ENCODE measurements around the gene AMIGO3.

The AMIGO3 gene

GRCh38 chr3:49712631-49713317 lies 6.7 kb downstream of the AMIGO3 start:
- Histone ChIP-seq H3K9me3 (ENCODE audit: low read length) (no peaks in the 10 kb centered on the region), H3K36me3 (ENCODE audit: insufficient read depth, low read length) (peaks cover 8% of the 10 kb centered on the region), H3K27me3 (ENCODE audit: insufficient read depth, low read length) (no peaks in the 10 kb centered on the region), H3K4me1 (ENCODE audit: insufficient read depth, low read length) (no peaks in the 10 kb centered on the region), H3K4me3 (ENCODE audit: low read length) (no peak overlapping the region), H2AFZ (ENCODE audit: low read depth, low read length) (no peak overlapping the region)

GRCh38 chr3:49712166-49712565 lies 7.3 kb downstream of the AMIGO3 start:
- Histone ChIP-seq H3K4me1 (ENCODE audit: insufficient read depth, low read length) (no peaks in the 10 kb centered on the region), H3K27me3 (ENCODE audit: insufficient read depth, low read length) (no peaks in the 10 kb centered on the region), H2AFZ (ENCODE audit: low read depth, low read length) (no peak overlapping the region), H3K4me3 (ENCODE audit: low read length) (no peak overlapping the region), H3K9me3 (ENCODE audit: low read length) (no peaks in the 10 kb centered on the region), H3K36me3 (ENCODE audit: insufficient read depth, low read length) (peaks cover 5% of the 10 kb centered on the region)

- Histone ChIP-seq H3K9me3 (ENCODE audit: low read length) (no peaks in the 10 kb centered on the region), H3K4me1 (ENCODE audit: insufficient read depth, low read length) (no peaks in the 10 kb centered on the region), H3K27me3 (ENCODE audit: insufficient read depth, low read length) (no peaks in the 10 kb centered on the region), H2AFZ (ENCODE audit: low read depth, low read length) (no peak overlapping the region), H3K36me3 (ENCODE audit: insufficient read depth, low read length) (peaks cover 8% of the 10 kb centered on the region), H3K4me3 (ENCODE audit: low read length) (no peak overlapping the region)
Observed at GRCh38 chr3:49711489-49711888, 8.0 kb downstream of the AMIGO3 start.

DNA sequence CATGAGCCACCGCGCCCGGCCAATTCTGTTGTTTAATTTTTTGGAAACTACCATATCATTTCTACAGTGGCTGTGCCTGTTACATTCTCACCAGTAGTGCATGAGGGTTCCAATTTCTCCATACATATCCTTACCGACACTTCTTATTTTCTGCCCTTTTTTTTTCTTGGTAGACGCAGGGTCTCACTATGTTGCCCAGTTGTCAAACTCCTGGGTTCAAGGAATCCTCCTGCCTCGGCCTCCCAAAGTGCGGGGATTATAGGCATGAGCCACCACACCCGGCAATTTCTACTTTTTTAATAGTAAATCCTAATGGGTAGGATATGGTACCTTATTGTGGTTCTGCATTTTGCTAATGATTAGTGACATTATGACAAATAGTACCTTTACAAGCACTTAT lies 9.6 kb downstream of the AMIGO3 start:
- no peaks in the 10 kb centered on the region for H3K4me1 ChIP-seq (ENCODE audit: insufficient read depth, low read length)
- H3K9me3 ChIP-seq (ENCODE audit: low read length), result no peaks in the 10 kb centered on the region
- H3K4me3 ChIP-seq (ENCODE audit: low read length), result no peak overlapping the region

DNA sequence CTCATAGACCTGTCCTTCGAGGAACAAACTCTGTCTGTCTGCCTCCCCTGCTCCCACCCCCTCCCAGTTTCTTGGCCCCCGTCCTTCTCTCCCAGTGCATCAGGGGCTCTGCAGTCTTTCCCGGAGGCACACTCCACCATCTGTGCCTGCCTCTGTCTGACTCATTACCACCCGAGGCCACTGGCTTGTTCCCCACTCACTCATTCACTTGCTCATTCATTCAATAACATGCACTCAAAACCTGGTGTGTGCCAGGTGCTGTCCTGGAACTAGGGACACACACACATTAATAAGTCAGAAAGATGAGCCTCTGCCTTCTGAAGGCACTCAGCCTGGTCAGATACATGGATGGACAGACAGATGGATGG lies 12.4 kb downstream of the AMIGO3 start:
- Histone ChIP-seq H3K4me3 (ENCODE audit: low read length) (no peak overlapping the region), H3K9me3 (ENCODE audit: low read length) (no peaks in the 10 kb centered on the region), H3K4me1 (ENCODE audit: insufficient read depth, low read length) (no peaks in the 10 kb centered on the region), H2AFZ (ENCODE audit: low read depth, low read length) (no peak overlapping the region), H3K36me3 (ENCODE audit: insufficient read depth, low read length) (peaks cover 31% of the 10 kb centered on the region), H3K27me3 (ENCODE audit: insufficient read depth, low read length) (no peaks in the 10 kb centered on the region)

More for the DNA sequence above, 9.6 kb downstream of the AMIGO3 start:
- no peak overlapping the region for H2AFZ ChIP-seq (ENCODE audit: low read depth, low read length)
- H3K36me3 ChIP-seq (ENCODE audit: insufficient read depth, low read length), result peaks cover 13% of the 10 kb centered on the region
- H3K27me3 ChIP-seq (ENCODE audit: insufficient read depth, low read length), result no peaks in the 10 kb centered on the region

DNA sequence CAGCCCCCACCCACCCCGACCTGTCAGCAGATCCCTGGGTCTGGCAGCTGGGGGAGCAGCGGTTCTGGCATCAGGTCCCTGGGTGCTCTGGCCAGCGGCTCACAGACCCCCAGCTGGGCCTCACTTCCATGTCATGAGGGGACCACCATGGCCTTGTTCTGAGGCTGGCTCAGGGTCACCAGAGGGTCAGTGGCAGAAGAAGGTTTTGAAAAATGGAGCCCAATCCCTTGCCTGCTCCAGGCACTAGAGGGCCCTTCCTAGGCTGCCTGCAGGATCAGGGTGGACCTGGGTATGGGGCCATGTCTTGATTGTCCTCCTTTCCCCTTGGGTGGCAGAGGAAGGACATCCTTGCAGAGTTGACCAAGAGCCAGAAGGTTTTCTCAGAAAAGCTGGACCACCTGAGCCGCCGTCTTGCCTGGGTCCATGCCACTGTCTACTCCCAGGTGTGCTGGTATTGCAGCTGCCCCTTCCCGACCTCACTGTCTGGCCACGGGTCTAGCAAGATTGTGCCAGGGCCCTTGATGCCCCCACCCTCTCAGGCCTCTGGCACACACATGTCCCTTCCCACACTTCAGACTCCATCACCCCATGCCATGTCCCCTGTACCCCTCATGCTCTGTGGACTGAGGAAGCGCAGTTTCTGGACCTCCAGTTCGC lies 12.9 kb downstream of the AMIGO3 start:
- Histone ChIP-seq H3K9me3 (ENCODE audit: low read length) (no peaks in the 10 kb centered on the region), H3K27me3 (ENCODE audit: insufficient read depth, low read length) (no peaks in the 10 kb centered on the region), H3K36me3 (ENCODE audit: insufficient read depth, low read length) (peaks cover 36% of the 10 kb centered on the region), H3K4me3 (ENCODE audit: low read length) (no peak overlapping the region), H2AFZ (ENCODE audit: low read depth, low read length) (no peak overlapping the region), H3K4me1 (ENCODE audit: insufficient read depth, low read length) (no peaks in the 10 kb centered on the region)

GRCh38 chr3:49705390-49705960 lies 14.0 kb downstream of the AMIGO3 start:
- Histone ChIP-seq H3K36me3 (ENCODE audit: insufficient read depth, low read length) (peaks cover 36% of the 10 kb centered on the region), H3K4me1 (ENCODE audit: insufficient read depth, low read length) (no peaks in the 10 kb centered on the region), H3K27me3 (ENCODE audit: insufficient read depth, low read length) (no peaks in the 10 kb centered on the region), H2AFZ (ENCODE audit: low read depth, low read length) (no peak overlapping the region), H3K9me3 (ENCODE audit: low read length) (no peaks in the 10 kb centered on the region), H3K4me3 (ENCODE audit: low read length) (no peak overlapping the region)

DNA sequence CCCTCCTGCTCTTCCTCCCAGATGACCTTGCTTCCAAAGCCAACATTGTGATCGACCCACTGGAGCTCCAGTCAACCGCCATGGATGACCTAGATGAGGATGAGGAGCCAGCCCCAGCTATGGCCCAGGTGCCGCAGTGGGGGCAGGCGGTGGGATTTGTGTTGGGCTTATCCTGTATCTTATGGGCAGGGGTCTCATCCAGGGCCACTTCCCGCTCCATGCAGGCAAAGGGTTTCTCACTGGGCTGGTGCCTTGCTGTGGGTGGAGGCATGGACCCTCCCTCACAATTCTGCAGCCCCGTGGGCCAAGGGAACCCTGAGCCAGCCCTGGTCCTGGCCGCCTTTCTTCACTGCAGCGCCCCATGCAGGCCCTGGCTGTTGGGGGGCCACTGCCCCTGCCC lies 14.9 kb downstream of the AMIGO3 start:
- Histone ChIP-seq H3K4me3 (ENCODE audit: low read length) (no peak overlapping the region), H3K27me3 (ENCODE audit: insufficient read depth, low read length) (no peaks in the 10 kb centered on the region), H2AFZ (ENCODE audit: low read depth, low read length) (no peak overlapping the region)

GRCh38 chr3:49703956-49704355 lies 15.5 kb downstream of the AMIGO3 start:
- H3K27me3 ChIP-seq (ENCODE audit: insufficient read depth, low read length), result no peaks in the 10 kb centered on the region
- no peak overlapping the region for H3K4me3 ChIP-seq (ENCODE audit: low read length)

More for the DNA sequence above, 14.9 kb downstream of the AMIGO3 start:
- H3K9me3 ChIP-seq (ENCODE audit: low read length), result no peaks in the 10 kb centered on the region
- H3K4me1 ChIP-seq (ENCODE audit: insufficient read depth, low read length), result no peaks in the 10 kb centered on the region
- peaks cover 38% of the 10 kb centered on the region for H3K36me3 ChIP-seq (ENCODE audit: insufficient read depth, low read length)

GRCh38 chr3:49703443-49703927 lies 16.0 kb downstream of the AMIGO3 start:
- no peak overlapping the region for H2AFZ ChIP-seq (ENCODE audit: low read depth, low read length)
- no peaks in the 10 kb centered on the region for H3K27me3 ChIP-seq (ENCODE audit: insufficient read depth, low read length)
- H3K9me3 ChIP-seq (ENCODE audit: low read length), result no peaks in the 10 kb centered on the region
- H3K4me1 ChIP-seq (ENCODE audit: insufficient read depth, low read length), result no peaks in the 10 kb centered on the region
- no peak overlapping the region for H3K4me3 ChIP-seq (ENCODE audit: low read length)
- peaks cover 38% of the 10 kb centered on the region for H3K36me3 ChIP-seq (ENCODE audit: insufficient read depth, low read length)

More at GRCh38 chr3:49703956-49704355, 15.5 kb downstream of the AMIGO3 start:
- Histone ChIP-seq H2AFZ (ENCODE audit: low read depth, low read length) (no peak overlapping the region), H3K36me3 (ENCODE audit: insufficient read depth, low read length) (peaks cover 38% of the 10 kb centered on the region), H3K9me3 (ENCODE audit: low read length) (no peaks in the 10 kb centered on the region), H3K4me1 (ENCODE audit: insufficient read depth, low read length) (no peaks in the 10 kb centered on the region)

DNA sequence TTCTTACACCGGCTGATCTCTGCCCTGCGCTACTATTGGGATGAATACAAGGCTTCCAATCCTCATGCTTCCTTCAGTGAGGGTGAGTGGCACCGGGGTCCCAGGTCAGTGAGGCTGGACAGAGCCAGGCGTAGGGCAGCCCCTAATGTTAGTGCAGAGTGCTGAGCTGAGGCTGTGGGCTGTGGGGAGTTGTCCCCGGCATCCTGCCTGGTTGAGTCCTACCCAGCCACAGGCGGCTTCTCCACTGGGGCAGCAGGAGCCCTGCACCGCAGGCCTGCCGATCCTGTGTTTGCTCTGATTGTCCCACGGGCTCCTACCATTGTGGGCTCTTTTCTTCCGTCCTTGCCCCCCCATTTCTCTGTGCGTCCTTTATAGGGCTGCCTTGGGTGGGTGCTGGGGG lies 16.8 kb downstream of the AMIGO3 start:
- H3K36me3 ChIP-seq (ENCODE audit: insufficient read depth, low read length), result peaks cover 40% of the 10 kb centered on the region
- no peak overlapping the region for H3K4me3 ChIP-seq (ENCODE audit: low read length)
- no peaks in the 10 kb centered on the region for H3K4me1 ChIP-seq (ENCODE audit: insufficient read depth, low read length)
- H3K9me3 ChIP-seq (ENCODE audit: low read length), result no peaks in the 10 kb centered on the region
- H3K27me3 ChIP-seq (ENCODE audit: insufficient read depth, low read length), result no peaks in the 10 kb centered on the region
- no peak overlapping the region for H2AFZ ChIP-seq (ENCODE audit: low read depth, low read length)

DNA sequence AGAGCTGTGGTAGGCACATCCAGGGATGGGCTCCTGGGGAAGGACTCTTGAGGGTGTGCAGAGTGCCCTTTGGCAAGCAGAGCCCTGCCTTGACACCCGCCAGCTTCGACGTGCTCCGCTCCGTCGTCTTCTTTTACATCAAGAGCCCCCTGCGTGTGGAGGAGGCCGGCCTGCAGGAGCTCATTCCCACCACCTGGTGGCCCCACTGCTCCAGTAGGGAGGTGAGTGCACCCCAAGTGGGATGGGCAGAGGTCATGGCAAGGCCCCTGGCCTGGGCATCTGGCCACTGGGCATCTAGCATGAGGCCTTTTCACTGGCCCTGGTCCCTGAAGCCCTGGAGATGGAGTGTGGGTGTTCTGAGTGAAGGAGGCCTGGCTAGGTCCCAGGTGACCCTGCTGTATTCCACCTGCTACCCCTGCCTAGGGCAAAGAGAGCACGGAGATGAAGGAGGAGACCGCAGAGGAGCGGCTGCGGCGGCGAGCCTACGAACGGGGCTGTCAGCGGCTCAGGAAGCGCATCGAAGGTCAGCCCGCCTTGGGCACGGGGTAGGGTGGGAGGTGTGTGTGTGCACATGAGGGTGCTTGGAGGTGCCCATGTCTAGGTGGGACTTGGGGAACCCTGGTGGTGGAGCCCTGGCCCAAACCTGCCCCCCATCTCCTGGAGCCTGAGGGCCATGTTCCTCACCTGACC lies 18.0 kb downstream of the AMIGO3 start:
- Histone ChIP-seq H3K36me3 (ENCODE audit: insufficient read depth, low read length) (peaks cover 39% of the 10 kb centered on the region), H3K9me3 (ENCODE audit: low read length) (no peaks in the 10 kb centered on the region), H3K4me1 (ENCODE audit: insufficient read depth, low read length) (no peaks in the 10 kb centered on the region), H2AFZ (ENCODE audit: low read depth, low read length) (no peak overlapping the region), H3K27me3 (ENCODE audit: insufficient read depth, low read length) (no peaks in the 10 kb centered on the region), H3K4me3 (ENCODE audit: low read length) (no peak overlapping the region)
